ENCODE data around the gene ACTL8.

DNA sequence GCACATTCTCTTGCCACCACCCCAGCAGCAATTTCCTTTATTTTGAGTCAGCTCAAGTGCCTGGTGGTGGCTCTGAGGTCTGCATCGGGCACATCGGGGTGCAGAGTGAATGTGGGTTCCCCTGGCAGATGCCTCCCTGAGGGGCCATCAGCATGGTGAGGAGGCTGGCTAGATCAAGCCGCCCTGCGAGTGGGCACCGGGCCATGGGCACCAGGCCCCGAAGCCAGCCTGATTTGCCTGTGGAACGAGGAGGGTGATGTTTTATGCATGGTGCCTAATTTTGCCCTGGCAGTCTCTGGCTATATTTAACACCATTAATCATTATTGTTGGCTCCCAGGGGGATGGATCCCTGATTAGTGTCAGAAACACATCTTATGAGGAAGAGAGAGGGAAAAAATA lies 36.3 kb downstream of the ACTL8 start:
- TF ChIP-seq TARDBP (IDR thresholded peaks at IDR 0.05) (no peak), ZNF384 (IDR thresholded peaks at IDR 0.05) (no peak), ARNT (IDR thresholded peaks at IDR 0.05) (no peak), L3MBTL2 (conservative IDR thresholded peaks at IDR 0.05) (no peak), ELF4 (IDR thresholded peaks at IDR 0.05) (no peak), SP1 (IDR thresholded peaks at IDR 0.05) (no peak), FOXM1 (IDR thresholded peaks at IDR 0.05; ENCODE audit: borderline replicate concordance) (no peak)
- TF ChIP-seq, protein P1, sequence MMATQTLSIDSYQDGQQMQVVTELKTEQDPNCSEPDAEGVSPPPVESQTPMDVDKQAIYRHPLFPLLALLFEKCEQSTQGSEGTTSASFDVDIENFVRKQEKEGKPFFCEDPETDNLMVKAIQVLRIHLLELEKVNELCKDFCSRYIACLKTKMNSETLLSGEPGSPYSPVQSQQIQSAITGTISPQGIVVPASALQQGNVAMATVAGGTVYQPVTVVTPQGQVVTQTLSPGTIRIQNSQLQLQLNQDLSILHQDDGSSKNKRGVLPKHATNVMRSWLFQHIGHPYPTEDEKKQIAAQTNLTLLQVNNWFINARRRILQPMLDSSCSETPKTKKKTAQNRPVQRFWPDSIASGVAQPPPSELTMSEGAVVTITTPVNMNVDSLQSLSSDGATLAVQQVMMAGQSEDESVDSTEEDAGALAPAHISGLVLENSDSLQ (IDR thresholded peaks at IDR 0.05) = no peak

Data from HEK293T (cell line).